Breast epithelium (tissue), 4 donors: Measurements from ENCODE around the gene PRCD. TPM values are rescaled to one million over a fixed set of nuclear protein-coding genes. Genes with fewer than 3 reads are reported as not detected.

Source experiments
- DNase-seq, 2 donors: peaks; one replicate each; pipeline ENCODE4 v3.0.0-alpha.2; 2019; ENCODE audit warnings: low spot score in 2 of 2
- H3K27ac ChIP-seq, 2 donors: fragments of 200-600 bp; sonication (generic) in 1 of 2; one replicate each; pipeline ENCODE4 v1.5.1; 2016 to 2019; ENCODE audit warnings: mild to moderate bottlenecking in 1 of 2
- H3K27me3 ChIP-seq, 2 donors: fragments of 200-600 bp; sonication (generic) in 1 of 2; one replicate each; pipeline versions ENCODE4 v1.5.1 to v1.6.0; 2017 to 2019; ENCODE audit warnings: control low read depth in 1 of 2, mild to moderate bottlenecking in 1 of 2
- H3K36me3 ChIP-seq: fragments of 200-600 bp; one replicate; pipeline ENCODE4 v1.5.1; 2019
- H3K4me1 ChIP-seq, 2 donors: fragments of 200-600 bp; sonication (generic); one replicate each; pipeline ENCODE4 v1.5.1; 2016 to 2019; ENCODE audit warnings: control low read depth in 1 of 2
- H3K4me3 ChIP-seq, 3 donors: fragments of 200-600 bp; sonication (generic); 1 replicate in 2 of 3; 2 replicates in 1 of 3; pipeline ENCODE4 v1.5.1; 2016 to 2019; ENCODE audit warnings: mild to moderate bottlenecking in 3 of 3, moderate library complexity in 2 of 3
- H3K9me3 ChIP-seq, 2 donors: fragments of 200-600 bp; sonication (generic) in 1 of 2; one replicate each; pipeline ENCODE4 v1.5.1; 2016 to 2019; ENCODE audit warnings: control low read depth in 1 of 2
- POLR2A ChIP-seq: fragments of 450-650 bp; IDR thresholded peaks from one replicate; pipeline ENCODE4 v1.6.1; 2016; ENCODE audit warnings: antibody characterized with exemption, mild to moderate bottlenecking, moderate library complexity
- POLR2AphosphoS5 ChIP-seq, 3 donors: sonication (generic); formaldehyde crosslinking; IDR thresholded peaks; one replicate each; pipeline ENCODE4 v1.6.1; 2017; ENCODE audit warnings: antibody characterized with exemption in 3 of 3
- intact Hi-C: fragments of 100-400 bp; cut with DNase I; formaldehyde crosslinking; loops from one replicate; pipeline ENCODE4 v1.15.1; 2023; ENCODE audit warnings: low total_unique reads
- total RNA-seq, 3 donors: library from RNA; depleted of rRNA; stranded (reverse); fragments of >200 nt; gene quantifications; one replicate each; pipeline ENCODE4 v1.1.0, GENCODE V29; 2016
- TF ChIP-seq, protein P1 (sequence below), 3 donors: fragments of 450-650 bp; IDR thresholded peaks; one replicate each; pipeline ENCODE4 v1.5.1; 2016 to 2017; ENCODE audit warnings: antibody characterized with exemption in 3 of 3, mild to moderate bottlenecking in 3 of 3, moderate library complexity in 3 of 3

Gene PRCD, protein sequence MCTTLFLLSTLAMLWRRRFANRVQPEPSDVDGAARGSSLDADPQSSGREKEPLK
- total RNA-seq: 1 to 10 TPM; 1.5 to 7.2 (median 4.9) TPM

DNA sequence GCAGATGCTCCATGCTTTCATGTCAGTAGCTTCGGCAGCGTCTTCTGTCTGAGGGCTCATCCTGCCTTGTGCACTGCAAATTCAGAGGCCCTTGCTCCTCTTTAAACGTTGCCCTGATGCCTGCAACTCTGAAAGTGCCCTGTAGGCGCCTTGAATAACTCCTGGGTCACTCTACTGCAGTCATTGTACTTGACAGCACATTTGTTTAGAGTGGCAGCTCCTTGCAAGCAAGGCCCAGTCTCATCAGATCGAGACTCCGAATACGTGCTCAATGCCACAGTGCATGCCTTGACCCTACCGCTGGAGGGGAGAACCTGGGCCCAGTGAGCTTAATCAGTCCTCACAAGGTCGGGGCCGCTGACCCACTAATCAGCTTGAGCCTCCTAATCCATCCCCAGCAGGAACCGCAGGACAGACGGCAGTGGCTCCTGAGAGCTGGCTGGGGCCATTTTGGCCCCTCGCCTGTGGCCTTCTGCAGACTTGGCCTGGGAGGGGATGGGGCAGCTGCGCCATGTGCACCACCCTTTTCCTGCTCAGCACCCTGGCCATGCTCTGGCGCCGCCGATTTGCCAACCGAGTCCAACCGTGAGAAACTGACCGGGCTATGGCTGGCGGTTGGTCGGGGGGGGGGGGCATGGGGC is at the start of gene PRCD:
TSS of gene PRCD (plus strand) at position 414 of the 641 bp plus-strand sequence. CDS start at position 512, 98 bp downstream.
- peaks cover 1 to 8% of the 10 kb centered on the region in 2 donors for H3K4me1 ChIP-seq
- H3K9me3 ChIP-seq: no peaks in the 10 kb centered on the region
- H3K36me3 ChIP-seq: no peaks in the 10 kb centered on the region
- peak within 1 kb of the TSS; percentile 43 to 92 for H3K27ac ChIP-seq
- TF ChIP-seq POLR2AphosphoS5 (IDR thresholded peaks at IDR 0.05) (no peak), POLR2A (no peak)
- TF ChIP-seq, protein P1, sequence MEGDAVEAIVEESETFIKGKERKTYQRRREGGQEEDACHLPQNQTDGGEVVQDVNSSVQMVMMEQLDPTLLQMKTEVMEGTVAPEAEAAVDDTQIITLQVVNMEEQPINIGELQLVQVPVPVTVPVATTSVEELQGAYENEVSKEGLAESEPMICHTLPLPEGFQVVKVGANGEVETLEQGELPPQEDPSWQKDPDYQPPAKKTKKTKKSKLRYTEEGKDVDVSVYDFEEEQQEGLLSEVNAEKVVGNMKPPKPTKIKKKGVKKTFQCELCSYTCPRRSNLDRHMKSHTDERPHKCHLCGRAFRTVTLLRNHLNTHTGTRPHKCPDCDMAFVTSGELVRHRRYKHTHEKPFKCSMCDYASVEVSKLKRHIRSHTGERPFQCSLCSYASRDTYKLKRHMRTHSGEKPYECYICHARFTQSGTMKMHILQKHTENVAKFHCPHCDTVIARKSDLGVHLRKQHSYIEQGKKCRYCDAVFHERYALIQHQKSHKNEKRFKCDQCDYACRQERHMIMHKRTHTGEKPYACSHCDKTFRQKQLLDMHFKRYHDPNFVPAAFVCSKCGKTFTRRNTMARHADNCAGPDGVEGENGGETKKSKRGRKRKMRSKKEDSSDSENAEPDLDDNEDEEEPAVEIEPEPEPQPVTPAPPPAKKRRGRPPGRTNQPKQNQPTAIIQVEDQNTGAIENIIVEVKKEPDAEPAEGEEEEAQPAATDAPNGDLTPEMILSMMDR (IDR thresholded peaks at IDR 0.05): no peak
- no peak for DNase-seq
- intact Hi-C loops: loop anchor here (10.0 kb wide), 1 partner anchor 155 kb away; no protein-coding TSS in a partner anchor
- peak within 1 kb of the TSS; percentile 43 to 86 (median 48) for H3K4me3 ChIP-seq
- H3K27me3 ChIP-seq: peaks cover 0 to 7% of the 10 kb centered on the region in 2 donors

DNA sequence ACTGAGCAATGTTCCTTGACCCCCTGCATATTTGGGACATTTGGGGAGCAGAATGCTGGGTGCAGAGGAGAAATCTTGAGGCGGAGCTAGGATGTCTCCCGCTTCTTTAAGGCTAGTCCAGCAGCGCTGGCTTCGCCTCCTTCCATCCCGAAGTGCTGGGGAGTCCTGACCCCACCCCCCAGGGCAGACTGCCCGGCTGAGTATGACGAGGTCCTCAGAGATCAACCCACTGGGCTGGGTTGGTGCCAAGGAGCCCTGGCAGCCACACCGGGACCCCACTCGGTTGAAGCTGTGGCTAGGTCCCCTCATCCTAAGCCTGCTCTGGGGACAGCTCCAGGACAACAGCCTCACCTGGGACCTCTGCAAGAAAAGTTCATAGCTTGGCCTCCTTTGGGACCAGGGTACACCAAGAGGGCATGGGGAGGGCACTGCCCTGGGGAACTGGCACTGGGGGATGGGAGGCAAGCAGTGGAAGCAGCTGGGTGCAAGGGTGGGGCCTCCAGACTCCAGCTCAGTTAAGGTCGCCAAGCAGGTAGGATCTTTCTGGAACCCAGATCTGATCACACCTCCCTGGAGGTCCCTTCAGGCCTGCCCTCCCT is 49.6 kb upstream of the PRCD start:
- H3K9me3 ChIP-seq: no peaks in the 10 kb centered on the region
- peaks cover 0 to 7% of the 10 kb centered on the region in 2 donors for H3K4me1 ChIP-seq
- no peak overlapping the region for H3K27ac ChIP-seq
- no peak for DNase-seq
- no peak overlapping the region for H3K4me3 ChIP-seq
- no peaks in the 10 kb centered on the region for H3K36me3 ChIP-seq
- TF ChIP-seq POLR2A: no peak
- TF ChIP-seq, protein P1 (IDR thresholded peaks at IDR 0.05): no peak
- no peak for TF ChIP-seq POLR2AphosphoS5 (IDR thresholded peaks at IDR 0.05)
- intact Hi-C loops: no loop called here
- H3K27me3 ChIP-seq: no peaks in the 10 kb centered on the region

DNA sequence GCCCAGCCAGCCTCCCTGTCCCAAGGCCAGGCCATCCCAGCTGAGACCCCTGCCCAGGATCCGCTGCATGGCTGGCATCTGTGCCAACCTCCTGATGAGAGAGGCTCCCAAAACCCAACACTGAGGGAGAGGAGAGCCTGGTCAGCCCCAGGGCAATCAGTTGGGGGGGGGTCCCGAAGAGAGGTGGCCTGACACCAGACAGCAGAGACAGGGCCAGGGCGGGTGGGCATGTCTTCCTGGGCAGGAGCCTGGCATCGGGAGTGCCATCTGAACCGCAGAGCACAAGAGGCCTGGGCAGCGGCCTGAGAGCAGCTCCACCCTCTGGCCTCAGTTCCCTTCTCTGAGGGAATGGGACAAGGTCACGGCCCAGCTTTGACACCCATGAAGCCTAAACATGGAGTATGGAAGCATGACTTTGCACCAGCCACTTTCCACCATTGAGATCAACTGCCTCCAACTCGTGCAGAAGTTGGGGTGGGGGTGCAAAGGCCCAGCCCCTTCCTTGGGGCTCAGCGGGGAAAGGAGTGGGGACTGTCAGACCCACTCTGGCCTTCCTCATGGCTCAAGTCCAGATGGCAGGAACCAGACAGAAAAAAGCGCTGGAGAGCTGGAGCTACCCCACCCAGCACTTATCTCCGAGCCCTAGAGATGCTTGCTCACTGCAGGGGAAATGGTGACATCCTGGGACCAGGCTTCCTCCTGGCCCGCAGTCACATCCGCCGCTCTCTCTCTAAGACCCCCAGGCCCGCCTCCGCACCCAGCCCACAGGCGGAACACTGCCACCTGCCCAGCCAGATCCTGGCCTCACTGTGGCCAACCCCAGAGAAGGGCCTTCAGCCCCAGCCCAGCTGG is 48.3 kb upstream of the PRCD start:
- intact Hi-C loops: no loop called here

DNA sequence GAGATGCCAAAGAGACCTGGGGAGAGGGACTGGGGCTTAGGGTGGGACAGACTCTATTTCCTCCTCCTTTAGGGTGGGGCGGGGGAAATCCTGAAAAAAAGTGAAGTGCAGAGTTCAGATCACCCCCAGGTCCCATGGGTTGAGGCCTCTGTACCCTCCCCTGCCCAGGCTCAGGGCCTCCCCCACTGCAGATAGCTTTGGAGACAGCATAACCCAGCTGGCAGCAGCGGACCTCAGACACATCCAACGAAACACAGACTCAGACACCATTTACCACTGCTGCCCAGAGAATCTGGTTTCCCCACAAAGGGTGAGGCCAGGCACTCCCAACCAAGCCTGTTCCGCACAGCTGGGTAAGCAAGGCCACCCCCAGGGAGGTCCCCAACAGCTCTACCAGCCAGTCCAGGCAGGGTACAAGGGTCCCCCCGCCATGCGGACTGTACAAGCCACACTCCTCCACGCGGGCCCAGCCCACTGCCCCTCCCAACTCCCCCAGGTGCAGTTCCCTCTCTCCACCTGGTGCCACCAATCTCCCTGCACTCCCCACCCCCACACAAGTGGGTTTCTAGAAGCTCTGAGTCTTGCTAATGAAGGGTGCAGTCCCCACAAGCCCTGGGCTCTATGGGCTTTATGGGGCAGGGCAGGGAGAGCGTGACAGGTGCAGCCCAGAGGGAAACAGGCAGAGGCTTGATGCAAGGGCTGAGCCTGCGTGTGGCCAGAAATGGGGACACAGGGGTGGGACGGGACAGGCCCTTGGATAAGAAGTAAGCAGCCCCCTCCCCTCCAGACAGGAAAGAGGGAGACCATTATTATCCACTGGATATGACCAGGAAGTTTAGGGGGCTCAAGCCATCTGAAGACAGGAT is 47.5 kb upstream of the PRCD start:
- Histone ChIP-seq H3K4me3 (peak overlapping the region; percentile 3 to 23 (median 5)), H3K36me3 (no peaks in the 10 kb centered on the region), H3K27me3 (no peaks in the 10 kb centered on the region), H3K4me1 (peaks cover 0 to 7% of the 10 kb centered on the region in 2 donors), H3K9me3 (no peaks in the 10 kb centered on the region), H3K27ac (peak overlapping the region; percentile 10 to 77)
- intact Hi-C loops: no loop called here
- DNase-seq: no peak
- TF ChIP-seq, protein P1 (IDR thresholded peaks at IDR 0.05): no peak
- TF ChIP-seq POLR2A (no peak), POLR2AphosphoS5 (IDR thresholded peaks at IDR 0.05) (no peak)

More for the DNA sequence above, 48.3 kb upstream of the PRCD start:
- Histone ChIP-seq H3K36me3 (no peaks in the 10 kb centered on the region), H3K27me3 (no peaks in the 10 kb centered on the region), H3K27ac (peak overlapping the region in 1 of 2 donors; percentile 77), H3K4me3 (no peak overlapping the region), H3K9me3 (no peaks in the 10 kb centered on the region), H3K4me1 (peaks cover 0 to 7% of the 10 kb centered on the region in 2 donors)
- TF ChIP-seq POLR2A: no peak
- no peak for TF ChIP-seq POLR2AphosphoS5 (IDR thresholded peaks at IDR 0.05)
- TF ChIP-seq, protein P1 (IDR thresholded peaks at IDR 0.05): no peak
- DNase-seq: no peak
